ENCODE data around the gene KIF25. TPM values are rescaled to one million over a fixed set of nuclear protein-coding genes. Genes with fewer than 3 reads are reported as not detected.

KIF25 gene
- total RNA-seq, 4 donors from 2014 or later = 0.28 TPM; not detected in 3

DNA sequence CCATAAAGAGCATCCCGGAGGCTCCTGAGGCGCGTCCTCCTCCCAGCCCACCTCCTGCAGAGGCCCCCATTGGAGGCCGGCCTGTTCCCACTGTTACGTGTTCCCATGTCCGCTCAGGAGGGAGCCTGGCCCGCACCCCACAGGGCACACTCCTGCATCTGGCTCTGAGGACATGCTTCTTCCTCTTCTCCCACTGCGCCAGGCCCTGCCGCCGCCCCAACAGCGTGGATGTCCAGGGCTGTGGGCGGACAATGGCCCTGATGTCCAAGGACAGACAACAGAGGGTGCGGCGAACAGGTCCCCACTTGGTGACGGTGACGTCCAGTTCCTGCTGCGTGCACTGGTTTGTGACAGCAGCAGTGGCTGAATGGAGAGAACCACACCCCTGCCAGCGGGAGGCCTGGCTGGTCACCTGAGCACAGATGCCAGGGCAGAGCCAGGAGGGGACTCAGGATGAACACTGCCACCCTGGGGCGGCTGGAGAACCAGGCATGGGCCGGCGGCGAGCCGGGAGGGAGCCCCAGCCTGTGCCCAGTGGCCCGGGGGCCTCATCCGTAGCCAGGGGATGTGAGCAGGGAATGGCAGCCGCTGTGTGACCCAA lies 54.9 kb downstream of the KIF25 start:
- TF ChIP-seq, protein P1, sequence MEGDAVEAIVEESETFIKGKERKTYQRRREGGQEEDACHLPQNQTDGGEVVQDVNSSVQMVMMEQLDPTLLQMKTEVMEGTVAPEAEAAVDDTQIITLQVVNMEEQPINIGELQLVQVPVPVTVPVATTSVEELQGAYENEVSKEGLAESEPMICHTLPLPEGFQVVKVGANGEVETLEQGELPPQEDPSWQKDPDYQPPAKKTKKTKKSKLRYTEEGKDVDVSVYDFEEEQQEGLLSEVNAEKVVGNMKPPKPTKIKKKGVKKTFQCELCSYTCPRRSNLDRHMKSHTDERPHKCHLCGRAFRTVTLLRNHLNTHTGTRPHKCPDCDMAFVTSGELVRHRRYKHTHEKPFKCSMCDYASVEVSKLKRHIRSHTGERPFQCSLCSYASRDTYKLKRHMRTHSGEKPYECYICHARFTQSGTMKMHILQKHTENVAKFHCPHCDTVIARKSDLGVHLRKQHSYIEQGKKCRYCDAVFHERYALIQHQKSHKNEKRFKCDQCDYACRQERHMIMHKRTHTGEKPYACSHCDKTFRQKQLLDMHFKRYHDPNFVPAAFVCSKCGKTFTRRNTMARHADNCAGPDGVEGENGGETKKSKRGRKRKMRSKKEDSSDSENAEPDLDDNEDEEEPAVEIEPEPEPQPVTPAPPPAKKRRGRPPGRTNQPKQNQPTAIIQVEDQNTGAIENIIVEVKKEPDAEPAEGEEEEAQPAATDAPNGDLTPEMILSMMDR (IDR thresholded peaks at IDR 0.05) = no peak
- no peak for TF ChIP-seq POLR2A (IDR thresholded peaks at IDR 0.05)
- Histone ChIP-seq H3K4me1 (no peaks in the 10 kb centered on the region), H3K27me3 (no peaks in the 10 kb centered on the region), H3K4me3 (no peak overlapping the region), H3K27ac (no peak overlapping the region), H3K36me3 (no peaks in the 10 kb centered on the region), H3K9me3 (no peaks in the 10 kb centered on the region)
- intact Hi-C loops (cut with DNase I; ENCODE audit: low total_unique reads) = no loop called here
- no peak for DNase-seq

DNA sequence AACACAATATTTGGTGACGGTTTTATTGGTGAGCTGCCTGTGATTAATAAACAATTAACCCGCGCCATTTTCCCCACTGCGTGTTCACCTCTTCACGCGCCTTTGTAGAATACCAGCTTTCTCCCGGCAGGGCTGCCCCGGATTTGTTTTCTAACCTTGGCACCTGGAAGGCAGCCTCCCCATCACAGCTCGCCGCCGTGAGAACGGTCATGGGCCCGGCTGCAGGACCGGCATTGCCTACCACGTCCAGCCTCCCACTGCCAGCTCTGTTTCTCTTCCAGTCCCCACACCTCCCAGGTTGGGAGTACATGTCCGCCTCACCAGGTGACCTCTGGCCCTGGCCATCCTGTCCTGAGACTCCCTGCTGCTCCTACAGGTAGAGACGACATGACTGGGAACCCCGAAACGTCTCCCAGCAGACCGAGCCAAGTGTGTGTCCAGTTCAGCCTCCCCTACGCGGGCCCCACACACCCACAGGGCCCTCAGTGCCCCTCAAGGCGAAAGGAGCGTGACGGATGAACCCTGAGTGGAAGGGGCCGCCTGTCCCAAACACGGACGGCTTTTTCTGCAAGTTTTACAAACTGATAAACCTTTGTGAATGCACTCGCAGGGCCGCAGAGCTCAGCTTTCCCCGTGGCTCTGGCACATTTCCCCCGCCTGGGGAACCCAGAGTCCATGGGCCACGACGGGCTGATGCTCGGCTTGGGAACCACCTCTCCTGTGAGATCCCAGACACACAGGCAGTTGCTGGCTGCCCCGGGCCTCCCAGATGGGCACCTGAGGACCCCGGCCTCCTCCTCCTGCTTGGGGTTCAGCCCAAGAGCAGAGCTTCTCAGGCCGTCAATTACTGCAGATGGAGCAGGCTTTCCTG lies 55.9 kb downstream of the KIF25 start:
- H3K36me3 ChIP-seq = no peaks in the 10 kb centered on the region
- H3K9me3 ChIP-seq = no peaks in the 10 kb centered on the region
- no peaks in the 10 kb centered on the region for H3K4me1 ChIP-seq
- intact Hi-C loops (cut with DNase I; ENCODE audit: low total_unique reads) = no loop called here
- no peak overlapping the region for H3K27ac ChIP-seq
- TF ChIP-seq POLR2A (IDR thresholded peaks at IDR 0.05) = no peak
- TF ChIP-seq, protein P1 (IDR thresholded peaks at IDR 0.05) = no peak
- no peaks in the 10 kb centered on the region for H3K27me3 ChIP-seq
- no peak overlapping the region for H3K4me3 ChIP-seq
- DNase-seq = no peak

DNA sequence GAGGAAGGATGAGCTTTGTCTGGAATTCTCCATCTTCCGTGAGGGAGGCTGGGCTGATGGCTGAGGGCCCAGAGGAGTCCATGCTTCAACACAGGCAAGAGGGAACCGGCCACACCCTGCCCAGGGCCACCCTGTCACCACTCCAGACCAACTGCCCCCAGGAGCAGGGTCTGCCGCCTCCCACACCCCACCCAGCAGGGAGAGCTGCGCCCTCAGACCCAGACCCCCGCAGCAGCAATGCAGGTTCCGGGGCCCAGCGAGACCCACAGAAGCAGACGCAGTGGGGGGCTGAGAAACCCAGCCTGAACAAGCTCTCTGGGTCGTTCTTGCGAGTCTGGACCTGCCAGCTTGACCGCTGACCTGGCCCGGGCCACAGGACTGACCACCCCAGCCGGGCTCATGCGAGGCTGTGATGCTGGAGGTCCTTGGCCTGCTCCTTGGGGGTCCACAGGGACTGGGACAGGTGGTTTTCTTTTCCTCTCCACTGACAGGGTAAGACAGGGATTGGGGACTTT lies 56.5 kb downstream of the KIF25 start:
- DNase-seq = no peak

DNA sequence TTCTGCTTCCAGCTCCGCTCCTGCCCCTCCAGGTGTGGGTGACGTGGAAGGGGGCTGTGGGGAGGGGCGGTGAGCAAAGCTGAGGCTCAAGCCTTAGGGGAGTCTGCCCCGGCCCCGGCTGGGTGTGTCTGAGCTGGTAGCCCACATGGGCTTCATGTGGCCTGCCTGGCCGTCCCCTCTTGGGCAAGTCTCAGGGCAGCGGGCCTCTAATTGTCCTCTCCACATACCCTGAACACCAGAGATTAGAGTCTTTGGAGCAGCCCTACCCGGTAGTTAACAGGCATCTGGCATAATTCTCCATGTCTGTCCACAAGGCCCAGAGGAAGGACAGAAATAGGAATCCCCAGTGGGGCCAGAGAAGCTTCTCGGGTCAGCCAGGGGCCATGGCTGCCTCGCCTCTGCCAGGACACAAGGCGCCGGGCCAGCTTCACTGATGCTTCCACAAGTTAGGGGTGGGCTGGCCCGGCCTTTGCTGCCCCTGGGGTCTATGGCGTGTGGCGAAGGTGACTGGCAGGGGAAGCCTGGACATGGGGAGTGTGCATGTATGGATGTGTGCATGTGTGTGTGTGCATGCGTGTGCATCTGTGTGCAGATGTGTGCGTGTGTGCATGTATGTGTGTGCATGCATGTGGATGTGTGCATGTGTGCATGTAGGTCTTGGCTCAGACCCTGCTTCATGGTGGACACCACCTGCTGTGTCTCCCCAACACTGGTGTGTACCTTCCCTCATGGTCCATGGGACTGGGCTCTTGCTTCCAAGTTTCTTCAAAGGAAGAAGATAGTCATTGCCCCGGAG lies 57.5 kb downstream of the KIF25 start:
- Histone ChIP-seq H3K27me3 (no peaks in the 10 kb centered on the region), H3K4me3 (no peak overlapping the region), H3K9me3 (no peaks in the 10 kb centered on the region), H3K4me1 (no peaks in the 10 kb centered on the region), H3K27ac (no peak overlapping the region), H3K36me3 (no peaks in the 10 kb centered on the region)
- DNase-seq = no peak
- TF ChIP-seq, protein P1 (IDR thresholded peaks at IDR 0.05) = no peak
- no peak for TF ChIP-seq POLR2A (IDR thresholded peaks at IDR 0.05)
- intact Hi-C loops (cut with DNase I; ENCODE audit: low total_unique reads) = no loop called here

More for the DNA sequence above, 56.5 kb downstream of the KIF25 start:
- intact Hi-C loops (cut with DNase I; ENCODE audit: low total_unique reads) = no loop called here
- no peak for TF ChIP-seq POLR2A (IDR thresholded peaks at IDR 0.05)
- TF ChIP-seq, protein P1 (IDR thresholded peaks at IDR 0.05) = no peak
- Histone ChIP-seq H3K27me3 (no peaks in the 10 kb centered on the region), H3K4me1 (no peaks in the 10 kb centered on the region), H3K36me3 (no peaks in the 10 kb centered on the region), H3K9me3 (no peaks in the 10 kb centered on the region), H3K27ac (no peak overlapping the region), H3K4me3 (no peak overlapping the region)

All from uterus (tissue), 4 donors.